Neuronal stem cell (in vitro differentiated cells): ENCODE data around the gene CMSS1.

Experiments
- DNase-seq: peaks from one replicate; pipeline ENCODE4 v3.0.0-alpha.2; 2013; ENCODE audit warnings: low spot score
- H2AFZ ChIP-seq: one replicate; pipeline ENCODE4 v1.6.1; 2013; ENCODE audit warnings: mild to moderate bottlenecking, low read length, inconsistent platforms
- H2AK5ac ChIP-seq: 2 replicates; pipeline ENCODE4 v1.6.1; 2013; ENCODE audit warnings: low read depth, mild to moderate bottlenecking, inconsistent platforms, low read length, moderate library complexity, mixed read lengths
- H2BK120ac ChIP-seq: 2 replicates; pipeline ENCODE4 v1.6.1; 2013; ENCODE audit warnings: low read depth, mild to moderate bottlenecking, inconsistent platforms, low read length, moderate library complexity, mixed read lengths
- H2BK12ac ChIP-seq: one replicate; pipeline ENCODE4 v1.6.1; 2013; ENCODE audit warnings: low read length, inconsistent platforms
- H2BK15ac ChIP-seq: 2 replicates; pipeline ENCODE4 v1.6.1; 2013; ENCODE audit warnings: mild to moderate bottlenecking, low read length, inconsistent platforms, mixed read lengths
- H2BK5ac ChIP-seq: one replicate; pipeline ENCODE4 v1.6.1; 2013; ENCODE audit warnings: inconsistent platforms, mild to moderate bottlenecking, low read length, moderate library complexity
- H3K14ac ChIP-seq: one replicate; pipeline ENCODE4 v1.6.1; 2013; ENCODE audit warnings: low read length, inconsistent platforms
- H3K18ac ChIP-seq: 2 replicates; pipeline ENCODE4 v1.6.1; 2013; ENCODE audit warnings: low read length, inconsistent platforms
- H3K23ac ChIP-seq: 2 replicates; pipeline ENCODE4 v1.6.1; 2013; ENCODE audit warnings: low read depth, mild to moderate bottlenecking, mixed read lengths, low read length, inconsistent platforms; ENCODE audit not compliant: poor library complexity
- H3K27ac ChIP-seq: replicated peaks from 3 replicates; pipeline ENCODE4 v1.5.1; 2013; ENCODE audit warnings: low read length, inconsistent platforms
- H3K27me3 ChIP-seq, 3 experiments: 2 replicates each; pipeline ENCODE4 v1.6.1; 2013; ENCODE audit warnings: low read length in 3 of 3, mild to moderate bottlenecking in 2 of 3, inconsistent platforms in 1 of 3, low read depth in 1 of 3, mixed read lengths in 1 of 3, moderate library complexity in 1 of 3; ENCODE audit not compliant: control insufficient read depth in 3 of 3, insufficient read depth in 3 of 3
- H3K36me3 ChIP-seq, 2 donors: replicated peaks in 1 of 2; 2 replicates each; pipeline ENCODE4 v1.6.1; 2013; ENCODE audit warnings: low read length in 2 of 2; ENCODE audit not compliant: control insufficient read depth in 2 of 2, insufficient read depth in 2 of 2
- H3K4ac ChIP-seq: 2 replicates; pipeline ENCODE4 v1.6.1; 2013; ENCODE audit warnings: inconsistent platforms, mild to moderate bottlenecking, low read length, moderate library complexity
- H3K4me1 ChIP-seq, 2 donors: 1 replicate in 1 of 2; 2 replicates in 1 of 2; pipeline ENCODE4 v1.6.1; 2013; ENCODE audit warnings: low read length in 2 of 2, low read depth in 1 of 2; ENCODE audit not compliant: control insufficient read depth in 2 of 2, insufficient read depth in 1 of 2
- H3K4me2 ChIP-seq: one replicate; pipeline ENCODE4 v1.6.1; 2013; ENCODE audit warnings: mild to moderate bottlenecking, low read length, inconsistent platforms; ENCODE audit not compliant: insufficient read depth, poor library complexity, severe bottlenecking
- H3K4me3 ChIP-seq, 2 donors: 2 replicates each; pipeline ENCODE4 v1.5.1; 2013; ENCODE audit warnings: low read length in 2 of 2, mild to moderate bottlenecking in 2 of 2, inconsistent platforms in 1 of 2, moderate library complexity in 1 of 2
- H3K79me1 ChIP-seq: one replicate; pipeline ENCODE4 v1.6.1; 2013; ENCODE audit warnings: low read depth, mild to moderate bottlenecking, inconsistent platforms, low read length, moderate library complexity
- H3K9ac ChIP-seq: one replicate; pipeline ENCODE4 v1.6.1; 2013; ENCODE audit warnings: mild to moderate bottlenecking, low read depth, low read length, inconsistent platforms; ENCODE audit not compliant: poor library complexity
- H3K9me3 ChIP-seq, 2 donors: replicated peaks in 1 of 2; 2 replicates each; pipeline versions ENCODE3 to v1.6.1; 2013; ENCODE audit warnings: low read length in 2 of 2, mild to moderate bottlenecking in 2 of 2, inconsistent platforms in 1 of 2, low read depth in 1 of 2, mixed read lengths in 1 of 2, moderate library complexity in 1 of 2; ENCODE audit not compliant: control insufficient read depth in 2 of 2, insufficient read depth in 1 of 2
- H4K8ac ChIP-seq: one replicate; pipeline ENCODE4 v1.6.1; 2013; ENCODE audit warnings: low read depth, mild to moderate bottlenecking, inconsistent platforms, low read length, moderate library complexity
- H4K91ac ChIP-seq: one replicate; pipeline ENCODE4 v1.6.1; 2013; ENCODE audit warnings: low read length, low read depth, mild to moderate bottlenecking, inconsistent platforms; ENCODE audit not compliant: poor library complexity
- WGBS, 2 donors: extraction: QIAGEN DNeasy Blood & Tissue Kit; methylation state at CpG; one replicate each; pipeline ENCODE4 v1.1.7; 2013; ENCODE audit warnings: missing lambda C conversion rate in 2 of 2, mixed read lengths in 1 of 2; ENCODE audit not compliant: insufficient read length in 2 of 2, insufficient replicate concordance in 1 of 2; ENCODE audit errors: extremely low coverage in 2 of 2; 5-methylcytosine and 5-hydroxymethylcytosine counted together

The CMSS1 gene

GRCh38 chr3:100127792-100128191 is 310.1 kb downstream of the CMSS1 start:
- H3K9me3 ChIP-seq, result no peaks in the 10 kb centered on the region
- no peaks in the 10 kb centered on the region for H3K36me3 ChIP-seq
- H3K9ac ChIP-seq, result no peak overlapping the region
- no peak overlapping the region for H4K91ac ChIP-seq
- H3K4me1 ChIP-seq, result peaks cover 3 to 12% of the 10 kb centered on the region in 2 donors
- no peak overlapping the region for H3K18ac ChIP-seq
- H2AK5ac ChIP-seq, result no peak overlapping the region
- H2BK120ac ChIP-seq, result no peak overlapping the region
- H2AFZ ChIP-seq, result no peak overlapping the region
- H3K4ac ChIP-seq, result no peak overlapping the region
- no CpG with 5 or more reads among the region's 2 CpGs for WGBS, 2 donors
- no peak overlapping the region for H3K23ac ChIP-seq
- no peak overlapping the region for H2BK15ac ChIP-seq
- no peak overlapping the region for H3K4me2 ChIP-seq
- H3K4me3 ChIP-seq, result no peak overlapping the region
- no peak overlapping the region for H4K8ac ChIP-seq
- H3K27ac ChIP-seq, result no peak overlapping the region
- no peak for DNase-seq
- no peaks in the 10 kb centered on the region for H3K79me1 ChIP-seq
- H3K14ac ChIP-seq, result no peak overlapping the region
- no peak overlapping the region for H2BK5ac ChIP-seq
- no peaks in the 10 kb centered on the region for H3K27me3 ChIP-seq
- H2BK12ac ChIP-seq, result no peak overlapping the region

- no peak overlapping the region for H2AFZ ChIP-seq
- H3K23ac ChIP-seq, result no peak overlapping the region
- no peak overlapping the region for H4K8ac ChIP-seq
- no CpG with 5 or more reads among the region's 5 CpGs for WGBS, 2 donors
- no peak for DNase-seq
- no peak overlapping the region for H3K4ac ChIP-seq
- no peak overlapping the region for H3K4me3 ChIP-seq
- no peaks in the 10 kb centered on the region for H3K79me1 ChIP-seq
- H3K18ac ChIP-seq, result no peak overlapping the region
- H2AK5ac ChIP-seq, result no peak overlapping the region
- H2BK120ac ChIP-seq, result no peak overlapping the region
- H4K91ac ChIP-seq, result no peak overlapping the region
- H3K36me3 ChIP-seq, result no peaks in the 10 kb centered on the region
- H3K9me3 ChIP-seq, result no peaks in the 10 kb centered on the region
- H2BK12ac ChIP-seq, result no peak overlapping the region
- no peak overlapping the region for H3K4me2 ChIP-seq
- H2BK5ac ChIP-seq, result no peak overlapping the region
- H2BK15ac ChIP-seq, result no peak overlapping the region
- H3K9ac ChIP-seq, result no peak overlapping the region
- H3K27ac ChIP-seq, result no peak overlapping the region
- H3K27me3 ChIP-seq, result no peaks in the 10 kb centered on the region
- peaks cover 0 to 7% of the 10 kb centered on the region in 2 donors for H3K4me1 ChIP-seq
- no peak overlapping the region for H3K14ac ChIP-seq
These were observed 310.9 kb downstream of the CMSS1 start for GRCh38 chr3:100128565-100128964.

- Histone ChIP-seq H3K9ac (no peak overlapping the region), H3K23ac (no peak overlapping the region), H3K18ac (no peak overlapping the region), H4K8ac (no peak overlapping the region), H2AK5ac (no peak overlapping the region), H3K9me3 (no peaks in the 10 kb centered on the region), H3K27me3 (no peaks in the 10 kb centered on the region), H3K27ac (no peak overlapping the region), H3K79me1 (no peaks in the 10 kb centered on the region), H3K14ac (no peak overlapping the region), H2AFZ (no peak overlapping the region), H2BK120ac (no peak overlapping the region), H4K91ac (no peak overlapping the region), H3K4me2 (no peak overlapping the region), H3K4me1 (no peaks in the 10 kb centered on the region), H3K4me3 (no peak overlapping the region), H2BK15ac (no peak overlapping the region), H2BK5ac (no peak overlapping the region), H3K36me3 (no peaks in the 10 kb centered on the region), H3K4ac (no peak overlapping the region), H2BK12ac (no peak overlapping the region)
- no peak for DNase-seq
- no CpG with 5 or more reads among the region's 1 CpG for WGBS, 2 donors
These were observed 312.3 kb downstream of the CMSS1 start for GRCh38 chr3:100129941-100130340.

GRCh38 chr3:100131241-100131640 is 313.6 kb downstream of the CMSS1 start:
- Histone ChIP-seq H3K27me3 (no peaks in the 10 kb centered on the region), H3K18ac (no peak overlapping the region), H3K4me3 (no peak overlapping the region), H3K4me1 (no peaks in the 10 kb centered on the region), H2BK5ac (no peak overlapping the region), H3K4me2 (no peak overlapping the region), H2AK5ac (no peak overlapping the region), H3K14ac (no peak overlapping the region), H3K4ac (no peak overlapping the region), H2BK120ac (no peak overlapping the region), H2AFZ (no peak overlapping the region), H3K36me3 (no peaks in the 10 kb centered on the region), H2BK15ac (no peak overlapping the region), H4K91ac (no peak overlapping the region), H3K9ac (no peak overlapping the region), H2BK12ac (no peak overlapping the region), H3K23ac (no peak overlapping the region), H4K8ac (no peak overlapping the region), H3K9me3 (no peaks in the 10 kb centered on the region), H3K79me1 (no peaks in the 10 kb centered on the region), H3K27ac (no peak overlapping the region)
- no peak for DNase-seq
- WGBS, 2 donors, result no CpG with 5 or more reads among the region's 6 CpGs
